Sigmoid colon (tissue), 7 donors: ENCODE data around the gene SPATA22. TPM values are rescaled to one million over a fixed set of nuclear protein-coding genes. Genes with fewer than 3 reads are reported as not detected.

ENCODE experiments used
- DNase-seq: peaks from one replicate; pipeline ENCODE4 v3.0.0-alpha.2; 2019
- H3K27ac ChIP-seq, 4 donors: fragments of 200-600 bp; sonication (generic); one replicate each; pipeline ENCODE4 v1.5.1; 2016 to 2019; ENCODE audit warnings: mild to moderate bottlenecking in 1 of 4
- H3K27me3 ChIP-seq, 3 donors: fragments of 200-600 bp; sonication (generic); one replicate each; pipeline ENCODE4 v1.5.1; 2019; ENCODE audit warnings: mild to moderate bottlenecking in 1 of 3
- H3K36me3 ChIP-seq, 4 donors: fragments of 200-600 bp; sonication (generic); one replicate each; pipeline ENCODE4 v1.5.1; 2016 to 2019
- H3K4me1 ChIP-seq, 4 donors: fragments of 200-600 bp; sonication (generic); one replicate each; pipeline ENCODE4 v1.5.1; 2017 to 2019
- H3K4me3 ChIP-seq, 4 donors: fragments of 200-600 bp; sonication (generic); one replicate each; pipeline ENCODE4 v1.5.1; 2017 to 2019; ENCODE audit warnings: mild to moderate bottlenecking in 2 of 4, moderate library complexity in 1 of 4
- H3K9me3 ChIP-seq, 4 donors: fragments of 200-600 bp in 3 of 4; sonication (generic) in 3 of 4; one replicate each; pipeline versions ENCODE4 v1.5.1 to v1.6.1; 2013 to 2019
- EP300 ChIP-seq, 4 donors: sonication (generic); formaldehyde crosslinking; IDR thresholded peaks; one replicate each; pipeline ENCODE4 v1.6.1; 2017; ENCODE audit warnings: antibody characterized with exemption in 4 of 4
- POLR2A ChIP-seq, 2 donors: fragments of 450-650 bp; IDR thresholded peaks; one replicate each; pipeline ENCODE4 v1.6.1; 2016; ENCODE audit warnings: antibody characterized with exemption in 2 of 2, mild to moderate bottlenecking in 2 of 2, moderate library complexity in 2 of 2
- POLR2AphosphoS5 ChIP-seq, 4 donors: sonication (generic); formaldehyde crosslinking; IDR thresholded peaks; one replicate each; pipeline ENCODE4 v1.6.1; 2017; ENCODE audit warnings: antibody characterized with exemption in 4 of 4
- WGBS, 2 donors: extraction: QIAGEN DNeasy Blood & Tissue Kit; methylation state at CpG; one replicate each; pipeline ENCODE4 v1.1.7; 2013; 5-methylcytosine and 5-hydroxymethylcytosine counted together
- intact Hi-C: fragments of 100-400 bp; cut with DNase I; formaldehyde crosslinking; loops from one replicate; pipeline ENCODE4 v1.15.1; 2023
- polyA plus RNA-seq, 3 donors: library from polyadenylated mRNA; stranded (reverse); fragments of 200-250 nt; gene quantifications; one replicate each; pipeline ENCODE4 v1.2.3, GENCODE V29; 2013
- total RNA-seq, 4 donors: library from RNA; depleted of rRNA; stranded (reverse); fragments of >200 nt; gene quantifications; one replicate each; pipeline ENCODE4 v1.1.0, GENCODE V29; 2016
- TF ChIP-seq, protein P1 (sequence below), 4 experiments: fragments of 450-650 bp in 3 of 4; fragments of 200-600 bp in 1 of 4; IDR thresholded peaks; one replicate each; pipeline ENCODE4 v1.5.1; 2016 to 2019; ENCODE audit warnings: antibody characterized with exemption in 4 of 4, mild to moderate bottlenecking in 3 of 4, moderate library complexity in 2 of 4
- donor health status: healthy with polysubstance abuse.
- donor health status: Bipolar disorder and iron deficiency.
- donor health status: healthy.

SPATA22 gene
- total and polyA plus RNA-seq, 7 donors: 0.06 to 0.55 (median 0.36) TPM; not detected in 4

GRCh38 chr17:3512505-3513171 is 41.0 kb upstream of the SPATA22 start:
- peaks cover 0 to 10% (median 4%) of the 10 kb centered on the region in 4 donors for H3K4me1 ChIP-seq
- H3K36me3 ChIP-seq: no peaks in the 10 kb centered on the region
- no peaks in the 10 kb centered on the region for H3K9me3 ChIP-seq
- TF ChIP-seq POLR2A (IDR thresholded peaks at IDR 0.05): no peak
- peak in 2 of 4 donors; percentile 52 to 56 for TF ChIP-seq POLR2AphosphoS5 (IDR thresholded peaks at IDR 0.05)
- TF ChIP-seq, protein P1, sequence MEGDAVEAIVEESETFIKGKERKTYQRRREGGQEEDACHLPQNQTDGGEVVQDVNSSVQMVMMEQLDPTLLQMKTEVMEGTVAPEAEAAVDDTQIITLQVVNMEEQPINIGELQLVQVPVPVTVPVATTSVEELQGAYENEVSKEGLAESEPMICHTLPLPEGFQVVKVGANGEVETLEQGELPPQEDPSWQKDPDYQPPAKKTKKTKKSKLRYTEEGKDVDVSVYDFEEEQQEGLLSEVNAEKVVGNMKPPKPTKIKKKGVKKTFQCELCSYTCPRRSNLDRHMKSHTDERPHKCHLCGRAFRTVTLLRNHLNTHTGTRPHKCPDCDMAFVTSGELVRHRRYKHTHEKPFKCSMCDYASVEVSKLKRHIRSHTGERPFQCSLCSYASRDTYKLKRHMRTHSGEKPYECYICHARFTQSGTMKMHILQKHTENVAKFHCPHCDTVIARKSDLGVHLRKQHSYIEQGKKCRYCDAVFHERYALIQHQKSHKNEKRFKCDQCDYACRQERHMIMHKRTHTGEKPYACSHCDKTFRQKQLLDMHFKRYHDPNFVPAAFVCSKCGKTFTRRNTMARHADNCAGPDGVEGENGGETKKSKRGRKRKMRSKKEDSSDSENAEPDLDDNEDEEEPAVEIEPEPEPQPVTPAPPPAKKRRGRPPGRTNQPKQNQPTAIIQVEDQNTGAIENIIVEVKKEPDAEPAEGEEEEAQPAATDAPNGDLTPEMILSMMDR (IDR thresholded peaks at IDR 0.05): no peak
- H3K4me3 ChIP-seq: peak overlapping the region in 1 of 4 donors; percentile 1
- no peaks in the 10 kb centered on the region for H3K27me3 ChIP-seq
- intact Hi-C loops: no loop called here
- DNase-seq: peak; percentile 88
- 67 to 71% methylated on average over 20 of the region's 20 CpGs for WGBS, 2 donors
- peak overlapping the region; percentile 51 to 81 (median 69) for H3K27ac ChIP-seq

DNA sequence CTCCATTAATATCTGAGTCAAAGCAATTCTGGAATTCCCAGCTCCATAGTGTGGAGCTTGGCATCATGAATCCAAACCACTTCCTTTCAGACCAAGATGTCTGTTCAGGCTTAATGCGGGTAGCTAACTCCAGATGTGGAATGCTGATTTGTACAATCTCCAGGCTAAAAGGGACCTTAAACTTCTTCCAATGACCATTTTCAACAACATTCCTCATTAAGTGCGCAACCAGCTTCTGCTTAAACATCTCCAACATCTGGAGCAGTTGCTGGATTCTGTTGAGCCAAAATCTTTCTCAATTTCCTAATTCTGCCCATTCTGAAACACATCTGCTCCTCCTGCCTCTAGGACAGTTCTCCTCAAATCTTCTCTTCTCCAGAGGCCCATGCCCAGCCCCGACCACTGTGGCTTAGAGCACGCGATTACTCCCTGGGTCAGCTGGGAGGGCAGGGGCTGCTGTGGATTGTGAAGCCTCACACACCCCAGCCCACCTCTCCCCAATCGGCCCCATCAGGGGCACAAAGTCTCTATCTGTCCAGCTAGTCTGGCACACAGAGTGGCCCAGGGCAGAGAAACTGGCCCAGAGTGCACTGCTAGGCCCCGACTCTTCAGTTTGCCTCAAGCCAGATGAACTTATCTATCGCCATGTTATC is 40.4 kb upstream of the SPATA22 start:
- H3K27me3 ChIP-seq: no peaks in the 10 kb centered on the region
- intact Hi-C loops: no loop called here
- H3K9me3 ChIP-seq: no peaks in the 10 kb centered on the region
- no peak overlapping the region for H3K4me3 ChIP-seq
- TF ChIP-seq EP300 (IDR thresholded peaks at IDR 0.05): no peak
- TF ChIP-seq POLR2A (IDR thresholded peaks at IDR 0.05): no peak
- TF ChIP-seq, protein P1 (IDR thresholded peaks at IDR 0.05): no peak
- TF ChIP-seq POLR2AphosphoS5 (IDR thresholded peaks at IDR 0.05): no peak
- peak overlapping the region; percentile 51 to 81 (median 69) for H3K27ac ChIP-seq
- peak; percentile 45 for DNase-seq
- no peaks in the 10 kb centered on the region for H3K36me3 ChIP-seq
- 78 to 79% methylated on average over 8 of the region's 8 CpGs for WGBS, 2 donors
- H3K4me1 ChIP-seq: peaks cover 0 to 10% (median 4%) of the 10 kb centered on the region in 4 donors

- TF ChIP-seq POLR2A (IDR thresholded peaks at IDR 0.05) (no peak), EP300 (IDR thresholded peaks at IDR 0.05) (no peak), POLR2AphosphoS5 (IDR thresholded peaks at IDR 0.05) (no peak)
- TF ChIP-seq, protein P1 (IDR thresholded peaks at IDR 0.05): no peak
- Histone ChIP-seq H3K9me3 (no peaks in the 10 kb centered on the region), H3K4me3 (no peak overlapping the region), H3K27ac (no peak overlapping the region), H3K27me3 (no peaks in the 10 kb centered on the region), H3K36me3 (no peaks in the 10 kb centered on the region), H3K4me1 (peaks cover 0 to 10% (median 4%) of the 10 kb centered on the region in 4 donors)
- 67 to 68% methylated on average over 7 of the region's 7 CpGs for WGBS, 2 donors
- intact Hi-C loops: no loop called here
- DNase-seq: no peak
Observed at GRCh38 chr17:3510090-3510489, 38.5 kb upstream of the SPATA22 start.

DNA sequence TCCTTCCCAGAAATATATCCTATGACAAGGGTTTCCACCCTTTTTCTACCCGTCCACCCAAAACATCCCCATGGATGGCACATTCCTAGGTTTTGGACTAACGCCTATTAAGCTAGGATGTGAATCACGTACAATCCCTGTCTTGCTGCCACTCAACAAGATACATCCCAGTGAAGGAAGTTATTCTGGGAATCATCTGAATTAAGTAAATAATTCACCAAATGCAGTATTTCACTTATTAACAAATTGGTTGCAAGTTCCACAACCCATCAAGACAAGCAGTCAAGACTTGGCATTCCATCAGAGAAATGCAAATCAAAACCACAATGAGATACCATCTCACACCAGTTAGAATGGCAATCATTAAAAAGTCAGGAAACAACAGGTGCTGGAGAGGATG is 36.2 kb upstream of the SPATA22 start:
- no peaks in the 10 kb centered on the region for H3K36me3 ChIP-seq
- H3K4me3 ChIP-seq: no peak overlapping the region
- H3K4me1 ChIP-seq: no peaks in the 10 kb centered on the region
- H3K9me3 ChIP-seq: no peaks in the 10 kb centered on the region
- 87 to 91% methylated on average over 3 of the region's 3 CpGs for WGBS, 2 donors
- no peak for DNase-seq
- H3K27ac ChIP-seq: no peak overlapping the region
- intact Hi-C loops: no loop called here
- TF ChIP-seq EP300 (IDR thresholded peaks at IDR 0.05) (no peak), POLR2A (IDR thresholded peaks at IDR 0.05) (no peak), POLR2AphosphoS5 (IDR thresholded peaks at IDR 0.05) (no peak)
- TF ChIP-seq, protein P1 (IDR thresholded peaks at IDR 0.05): no peak
- no peaks in the 10 kb centered on the region for H3K27me3 ChIP-seq
